Measurements from ENCODE around the gene CEP85L. TPM values are rescaled to one million over a fixed set of nuclear protein-coding genes. Genes with fewer than 3 reads are reported as not detected.

The CEP85L gene
- total and polyA plus RNA-seq, 2 experiments from 2014 or later = 9.1 to 10.1 TPM

DNA sequence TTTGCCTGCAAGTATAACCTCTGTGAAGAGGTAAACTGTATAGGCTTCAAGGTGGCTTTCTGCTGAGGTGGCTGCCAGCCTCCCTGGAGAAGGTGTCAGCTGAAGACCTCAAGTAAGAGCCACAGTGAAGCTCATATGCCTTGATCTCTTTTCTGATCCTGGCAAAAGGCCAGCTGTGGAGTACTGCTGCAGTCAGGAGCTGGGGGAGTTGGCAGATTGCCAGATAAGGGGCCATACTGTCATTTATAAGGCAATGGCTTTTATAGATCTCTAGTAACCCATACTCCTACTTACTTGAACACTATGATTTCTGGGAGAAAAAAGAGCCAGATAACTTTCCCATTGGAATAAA lies 8.8 kb upstream of the CEP85L start (continued):
- TF ChIP-seq, protein P1, sequence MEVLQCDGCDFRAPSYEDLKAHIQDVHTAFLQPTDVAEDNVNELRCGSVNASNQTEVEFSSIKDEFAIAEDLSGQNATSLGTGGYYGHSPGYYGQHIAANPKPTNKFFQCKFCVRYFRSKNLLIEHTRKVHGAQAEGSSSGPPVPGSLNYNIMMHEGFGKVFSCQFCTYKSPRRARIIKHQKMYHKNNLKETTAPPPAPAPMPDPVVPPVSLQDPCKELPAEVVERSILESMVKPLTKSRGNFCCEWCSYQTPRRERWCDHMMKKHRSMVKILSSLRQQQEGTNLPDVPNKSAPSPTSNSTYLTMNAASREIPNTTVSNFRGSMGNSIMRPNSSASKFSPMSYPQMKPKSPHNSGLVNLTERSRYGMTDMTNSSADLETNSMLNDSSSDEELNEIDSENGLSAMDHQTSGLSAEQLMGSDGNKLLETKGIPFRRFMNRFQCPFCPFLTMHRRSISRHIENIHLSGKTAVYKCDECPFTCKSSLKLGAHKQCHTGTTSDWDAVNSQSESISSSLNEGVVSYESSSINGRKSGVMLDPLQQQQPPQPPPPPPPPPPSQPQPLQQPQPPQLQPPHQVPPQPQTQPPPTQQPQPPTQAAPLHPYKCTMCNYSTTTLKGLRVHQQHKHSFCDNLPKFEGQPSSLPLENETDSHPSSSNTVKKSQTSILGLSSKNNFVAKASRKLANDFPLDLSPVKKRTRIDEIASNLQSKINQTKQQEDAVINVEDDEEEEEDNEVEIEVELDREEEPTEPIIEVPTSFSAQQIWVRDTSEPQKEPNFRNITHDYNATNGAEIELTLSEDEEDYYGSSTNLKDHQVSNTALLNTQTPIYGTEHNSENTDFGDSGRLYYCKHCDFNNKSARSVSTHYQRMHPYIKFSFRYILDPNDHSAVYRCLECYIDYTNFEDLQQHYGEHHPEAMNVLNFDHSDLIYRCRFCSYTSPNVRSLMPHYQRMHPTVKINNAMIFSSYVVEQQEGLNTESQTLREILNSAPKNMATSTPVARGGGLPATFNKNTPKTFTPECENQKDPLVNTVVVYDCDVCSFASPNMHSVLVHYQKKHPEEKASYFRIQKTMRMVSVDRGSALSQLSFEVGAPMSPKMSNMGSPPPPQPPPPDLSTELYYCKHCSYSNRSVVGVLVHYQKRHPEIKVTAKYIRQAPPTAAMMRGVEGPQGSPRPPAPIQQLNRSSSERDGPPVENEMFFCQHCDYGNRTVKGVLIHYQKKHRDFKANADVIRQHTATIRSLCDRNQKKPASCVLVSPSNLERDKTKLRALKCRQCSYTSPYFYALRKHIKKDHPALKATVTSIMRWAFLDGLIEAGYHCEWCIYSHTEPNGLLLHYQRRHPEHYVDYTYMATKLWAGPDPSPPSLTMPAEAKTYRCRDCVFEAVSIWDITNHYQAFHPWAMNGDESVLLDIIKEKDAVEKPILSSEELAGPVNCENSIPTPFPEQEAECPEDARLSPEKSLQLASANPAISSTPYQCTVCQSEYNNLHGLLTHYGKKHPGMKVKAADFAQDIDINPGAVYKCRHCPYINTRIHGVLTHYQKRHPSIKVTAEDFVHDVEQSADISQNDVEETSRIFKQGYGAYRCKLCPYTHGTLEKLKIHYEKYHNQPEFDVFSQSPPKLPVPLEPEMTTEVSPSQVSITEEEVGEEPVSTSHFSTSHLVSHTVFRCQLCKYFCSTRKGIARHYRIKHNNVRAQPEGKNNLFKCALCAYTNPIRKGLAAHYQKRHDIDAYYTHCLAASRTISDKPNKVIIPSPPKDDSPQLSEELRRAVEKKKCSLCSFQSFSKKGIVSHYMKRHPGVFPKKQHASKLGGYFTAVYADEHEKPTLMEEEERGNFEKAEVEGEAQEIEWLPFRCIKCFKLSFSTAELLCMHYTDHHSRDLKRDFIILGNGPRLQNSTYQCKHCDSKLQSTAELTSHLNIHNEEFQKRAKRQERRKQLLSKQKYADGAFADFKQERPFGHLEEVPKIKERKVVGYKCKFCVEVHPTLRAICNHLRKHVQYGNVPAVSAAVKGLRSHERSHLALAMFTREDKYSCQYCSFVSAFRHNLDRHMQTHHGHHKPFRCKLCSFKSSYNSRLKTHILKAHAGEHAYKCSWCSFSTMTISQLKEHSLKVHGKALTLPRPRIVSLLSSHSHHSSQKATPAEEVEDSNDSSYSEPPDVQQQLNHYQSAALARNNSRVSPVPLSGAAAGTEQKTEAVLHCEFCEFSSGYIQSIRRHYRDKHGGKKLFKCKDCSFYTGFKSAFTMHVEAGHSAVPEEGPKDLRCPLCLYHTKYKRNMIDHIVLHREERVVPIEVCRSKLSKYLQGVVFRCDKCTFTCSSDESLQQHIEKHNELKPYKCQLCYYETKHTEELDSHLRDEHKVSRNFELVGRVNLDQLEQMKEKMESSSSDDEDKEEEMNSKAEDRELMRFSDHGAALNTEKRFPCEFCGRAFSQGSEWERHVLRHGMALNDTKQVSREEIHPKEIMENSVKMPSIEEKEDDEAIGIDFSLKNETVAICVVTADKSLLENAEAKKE (CRISPR knock-in tag; IDR thresholded peaks at IDR 0.05) = no peak
- TF ChIP-seq, protein P2, sequence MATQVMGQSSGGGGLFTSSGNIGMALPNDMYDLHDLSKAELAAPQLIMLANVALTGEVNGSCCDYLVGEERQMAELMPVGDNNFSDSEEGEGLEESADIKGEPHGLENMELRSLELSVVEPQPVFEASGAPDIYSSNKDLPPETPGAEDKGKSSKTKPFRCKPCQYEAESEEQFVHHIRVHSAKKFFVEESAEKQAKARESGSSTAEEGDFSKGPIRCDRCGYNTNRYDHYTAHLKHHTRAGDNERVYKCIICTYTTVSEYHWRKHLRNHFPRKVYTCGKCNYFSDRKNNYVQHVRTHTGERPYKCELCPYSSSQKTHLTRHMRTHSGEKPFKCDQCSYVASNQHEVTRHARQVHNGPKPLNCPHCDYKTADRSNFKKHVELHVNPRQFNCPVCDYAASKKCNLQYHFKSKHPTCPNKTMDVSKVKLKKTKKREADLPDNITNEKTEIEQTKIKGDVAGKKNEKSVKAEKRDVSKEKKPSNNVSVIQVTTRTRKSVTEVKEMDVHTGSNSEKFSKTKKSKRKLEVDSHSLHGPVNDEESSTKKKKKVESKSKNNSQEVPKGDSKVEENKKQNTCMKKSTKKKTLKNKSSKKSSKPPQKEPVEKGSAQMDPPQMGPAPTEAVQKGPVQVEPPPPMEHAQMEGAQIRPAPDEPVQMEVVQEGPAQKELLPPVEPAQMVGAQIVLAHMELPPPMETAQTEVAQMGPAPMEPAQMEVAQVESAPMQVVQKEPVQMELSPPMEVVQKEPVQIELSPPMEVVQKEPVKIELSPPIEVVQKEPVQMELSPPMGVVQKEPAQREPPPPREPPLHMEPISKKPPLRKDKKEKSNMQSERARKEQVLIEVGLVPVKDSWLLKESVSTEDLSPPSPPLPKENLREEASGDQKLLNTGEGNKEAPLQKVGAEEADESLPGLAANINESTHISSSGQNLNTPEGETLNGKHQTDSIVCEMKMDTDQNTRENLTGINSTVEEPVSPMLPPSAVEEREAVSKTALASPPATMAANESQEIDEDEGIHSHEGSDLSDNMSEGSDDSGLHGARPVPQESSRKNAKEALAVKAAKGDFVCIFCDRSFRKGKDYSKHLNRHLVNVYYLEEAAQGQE (IDR thresholded peaks at IDR 0.05; ENCODE audit: unreplicated experiment) = no peak
- TF ChIP-seq, protein P3, sequence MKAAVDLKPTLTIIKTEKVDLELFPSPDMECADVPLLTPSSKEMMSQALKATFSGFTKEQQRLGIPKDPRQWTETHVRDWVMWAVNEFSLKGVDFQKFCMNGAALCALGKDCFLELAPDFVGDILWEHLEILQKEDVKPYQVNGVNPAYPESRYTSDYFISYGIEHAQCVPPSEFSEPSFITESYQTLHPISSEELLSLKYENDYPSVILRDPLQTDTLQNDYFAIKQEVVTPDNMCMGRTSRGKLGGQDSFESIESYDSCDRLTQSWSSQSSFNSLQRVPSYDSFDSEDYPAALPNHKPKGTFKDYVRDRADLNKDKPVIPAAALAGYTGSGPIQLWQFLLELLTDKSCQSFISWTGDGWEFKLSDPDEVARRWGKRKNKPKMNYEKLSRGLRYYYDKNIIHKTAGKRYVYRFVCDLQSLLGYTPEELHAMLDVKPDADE (IDR thresholded peaks at IDR 0.05) = no peak
